Measurements from ENCODE around the gene PPP1R37.
"Not testable (repeated sequence)": the region's sequence is repeated elsewhere in the genome, so short reads cannot be mapped to it uniquely, and the experiment has no call there.

Gene PPP1R37

GRCh38 chr19:45096700-45097099 lies 3.7 kb downstream of the PPP1R37 start:
- DNase-seq = no peak

- no peak for DNase-seq
Observed at GRCh38 chr19:45097450-45097775, 4.4 kb downstream of the PPP1R37 start.

GRCh38 chr19:45097776-45098520 lies 5.0 kb downstream of the PPP1R37 start:
- no peak for DNase-seq

GRCh38 chr19:45098521-45099466 lies 5.8 kb downstream of the PPP1R37 start:
- no peak for DNase-seq

- DNase-seq = no peak
Observed at GRCh38 chr19:45099467-45100191, 6.7 kb downstream of the PPP1R37 start.

- DNase-seq = no peak
Observed at GRCh38 chr19:45100201-45100600, 7.2 kb downstream of the PPP1R37 start.

- no peak for DNase-seq
Observed at GRCh38 chr19:45100846-45101252, 7.9 kb downstream of the PPP1R37 start.

- no peak for DNase-seq
Observed at GRCh38 chr19:45101806-45102205, 8.8 kb downstream of the PPP1R37 start.

GRCh38 chr19:45102481-45102880 lies 9.5 kb downstream of the PPP1R37 start:
- no peak for DNase-seq

- DNase-seq = peak; percentile 31
Observed at GRCh38 chr19:45103156-45103507, 10.2 kb downstream of the PPP1R37 start.

- DNase-seq = no peak
Observed at GRCh38 chr19:45103508-45104319, 10.7 kb downstream of the PPP1R37 start.

- no peak for DNase-seq
Observed at GRCh38 chr19:45104658-45105349, 11.8 kb downstream of the PPP1R37 start.

GRCh38 chr19:45106363-45106762 lies 13.4 kb downstream of the PPP1R37 start:
- DNase-seq = not testable (repeated sequence)

GRCh38 chr19:45107621-45108150 lies 14.7 kb downstream of the PPP1R37 start:
- no peak for DNase-seq

GRCh38 chr19:45110851-45111266 lies 17.9 kb downstream of the PPP1R37 start:
- DNase-seq = no peak

GRCh38 chr19:45112111-45112827 lies 19.3 kb downstream of the PPP1R37 start:
- DNase-seq = no peak

GRCh38 chr19:45113628-45114027 lies 20.6 kb downstream of the PPP1R37 start:
- no peak for DNase-seq

GRCh38 chr19:45114116-45114515 lies 21.1 kb downstream of the PPP1R37 start:
- no peak for DNase-seq

- no peak for DNase-seq
Observed at GRCh38 chr19:45115809-45116615, 23.0 kb downstream of the PPP1R37 start.

- peak; percentile 16 for DNase-seq
Observed at GRCh38 chr19:45117167-45117594, 24.2 kb downstream of the PPP1R37 start.

Data from CD4-positive, alpha-beta T cell treated with Interferon gamma for 1 hour (primary cell).